Astrocyte of the cerebellum (primary cell): ENCODE data around the gene HDAC9.

Experiments used
- DNase-seq: peaks from one replicate; pipeline ENCODE4 v3.0.0-alpha.2; 2011; ENCODE audit warnings: low read depth
- H3K4me3 ChIP-seq: 2 replicates; pipeline ENCODE4 v1.5.1; 2011; ENCODE audit warnings: mild to moderate bottlenecking, low read depth, low read length, moderate library complexity
- in situ Hi-C: cut with HindIII; loops from 2 replicates; pipeline ENCODE4 v1.10.0; 2017; ENCODE audit warnings: low sequenced_read_pairs
- TF ChIP-seq, protein P1 (sequence below): IDR thresholded peaks from 2 replicates; pipeline ENCODE4 v1.5.1; 2012; ENCODE audit warnings: low read length, low read depth, moderate library complexity, mild to moderate bottlenecking; ENCODE audit errors: missing control alignments

Gene HDAC9

DNA sequence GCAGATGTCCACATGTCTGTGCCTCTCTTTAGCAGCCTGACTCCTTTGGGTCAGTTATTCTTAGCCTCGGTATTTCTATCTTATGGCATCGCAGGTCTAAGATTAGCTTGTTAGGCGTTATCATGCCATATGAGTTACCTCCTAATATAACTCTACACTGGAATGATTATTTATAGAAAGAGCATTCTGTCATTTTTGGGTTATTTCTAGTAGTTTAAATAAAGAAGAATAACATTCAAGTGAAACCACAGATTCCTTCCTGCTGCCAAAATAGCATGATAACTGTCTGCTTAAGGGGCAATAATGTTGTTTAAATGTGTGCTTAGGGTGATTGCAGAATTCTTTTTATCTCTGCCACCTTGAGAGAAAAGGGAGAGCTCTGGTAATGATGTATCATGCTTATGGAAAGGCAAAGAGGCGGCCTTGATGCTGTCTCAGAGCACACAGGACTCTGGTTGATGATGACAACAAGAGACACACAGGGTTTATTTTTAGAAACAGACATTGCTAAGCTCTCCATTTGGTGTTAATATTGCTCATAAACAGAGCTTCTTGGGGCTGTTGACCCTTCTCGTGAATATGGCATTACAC is 10.4 kb downstream of the HDAC9 start:
- in situ Hi-C loops, result no loop called here
- no peak for DNase-seq
- H3K4me3 ChIP-seq, result no peak overlapping the region
- TF ChIP-seq, protein P1, sequence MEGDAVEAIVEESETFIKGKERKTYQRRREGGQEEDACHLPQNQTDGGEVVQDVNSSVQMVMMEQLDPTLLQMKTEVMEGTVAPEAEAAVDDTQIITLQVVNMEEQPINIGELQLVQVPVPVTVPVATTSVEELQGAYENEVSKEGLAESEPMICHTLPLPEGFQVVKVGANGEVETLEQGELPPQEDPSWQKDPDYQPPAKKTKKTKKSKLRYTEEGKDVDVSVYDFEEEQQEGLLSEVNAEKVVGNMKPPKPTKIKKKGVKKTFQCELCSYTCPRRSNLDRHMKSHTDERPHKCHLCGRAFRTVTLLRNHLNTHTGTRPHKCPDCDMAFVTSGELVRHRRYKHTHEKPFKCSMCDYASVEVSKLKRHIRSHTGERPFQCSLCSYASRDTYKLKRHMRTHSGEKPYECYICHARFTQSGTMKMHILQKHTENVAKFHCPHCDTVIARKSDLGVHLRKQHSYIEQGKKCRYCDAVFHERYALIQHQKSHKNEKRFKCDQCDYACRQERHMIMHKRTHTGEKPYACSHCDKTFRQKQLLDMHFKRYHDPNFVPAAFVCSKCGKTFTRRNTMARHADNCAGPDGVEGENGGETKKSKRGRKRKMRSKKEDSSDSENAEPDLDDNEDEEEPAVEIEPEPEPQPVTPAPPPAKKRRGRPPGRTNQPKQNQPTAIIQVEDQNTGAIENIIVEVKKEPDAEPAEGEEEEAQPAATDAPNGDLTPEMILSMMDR, result no peak

- peak; percentile 94 for DNase-seq
- H3K4me3 ChIP-seq, result peak overlapping the region; percentile 37
- in situ Hi-C loops, result no loop called here
- TF ChIP-seq, protein P1, result no peak
These were observed 13.2 kb downstream of the HDAC9 start for GRCh38 chr7:18508443-18509427.

DNA sequence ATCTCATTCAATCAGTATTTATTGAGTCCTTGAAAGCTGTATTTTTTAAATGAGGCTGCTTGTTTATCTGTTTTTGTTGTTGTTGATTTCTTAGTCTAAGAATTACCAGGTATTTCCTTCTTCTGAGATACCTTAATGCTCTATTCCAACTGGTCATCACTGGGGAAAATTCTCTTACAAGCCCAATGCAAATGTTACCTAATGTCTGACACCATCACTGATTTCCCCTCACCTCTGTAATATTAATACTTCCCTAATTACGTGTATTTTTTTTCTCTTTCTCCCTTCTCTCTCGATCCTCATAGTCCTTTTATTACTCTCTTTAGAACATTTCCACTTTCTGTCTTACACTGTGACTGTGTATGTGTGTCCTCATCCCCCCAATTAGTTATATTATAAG is 13.9 kb downstream of the HDAC9 start:
- in situ Hi-C loops, result no loop called here
- peak overlapping the region; percentile 37 for H3K4me3 ChIP-seq
- DNase-seq, result no peak
- TF ChIP-seq, protein P1, result no peak

GRCh38 chr7:18511351-18512140 is 16.0 kb downstream of the HDAC9 start:
- TF ChIP-seq, protein P1, result no peak
- in situ Hi-C loops, result no loop called here
- no peak for DNase-seq
- no peak overlapping the region for H3K4me3 ChIP-seq

DNA sequence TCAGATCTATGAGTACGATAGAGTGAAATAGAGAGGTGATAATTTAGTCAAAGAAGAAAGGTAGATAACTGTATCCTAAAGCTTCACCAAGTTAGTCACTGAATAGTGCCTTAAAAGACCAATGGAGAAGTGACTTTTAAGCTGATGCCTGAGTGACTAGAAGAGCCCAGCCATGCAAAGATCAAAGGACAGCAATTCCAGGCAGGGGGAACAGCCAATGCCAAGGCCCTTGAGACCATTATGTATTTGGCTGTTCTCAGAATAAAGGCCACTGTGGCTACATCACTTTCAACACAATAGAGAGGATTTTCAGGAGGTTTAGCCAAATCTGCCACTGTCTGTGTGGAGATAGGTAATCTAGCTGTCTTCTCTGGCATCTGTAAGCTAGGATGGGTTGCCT is 17.8 kb downstream of the HDAC9 start:
- TF ChIP-seq, protein P1, result no peak
- no peak overlapping the region for H3K4me3 ChIP-seq
- in situ Hi-C loops, result no loop called here
- no peak for DNase-seq

GRCh38 chr7:18515067-18515466 is 19.5 kb downstream of the HDAC9 start:
- in situ Hi-C loops, result no loop called here
- TF ChIP-seq, protein P1, result no peak

More at GRCh38 chr7:18515067-18515466, 19.5 kb downstream of the HDAC9 start:
- H3K4me3 ChIP-seq, result no peak overlapping the region
- no peak for DNase-seq
